Anterior cingulate cortex (tissue), 58 donors: ENCODE results near the gene NACA2.
"Not testable (repeated sequence)": the region's sequence is repeated elsewhere in the genome, so short reads cannot be mapped to it uniquely, and the experiment has no call there.

Experiments
- DNase-seq, 58 donors: peaks; one replicate each; lab custom pipeline; 2025; lab: John Stamatoyannopoulos, UW

NACA2 gene

GRCh38 chr17:61555127-61555566, 35.9 kb downstream of the NACA2 start:
- DNase-seq, result no peak

GRCh38 chr17:61554209-61554608, 36.8 kb downstream of the NACA2 start:
- no peak for DNase-seq

GRCh38 chr17:61552560-61552959, 38.5 kb downstream of the NACA2 start:
- not testable (repeated sequence) for DNase-seq

- peak in 1 of 58 donors; percentile 1 for DNase-seq
These were observed 39.7 kb downstream of the NACA2 start for GRCh38 chr17:61551255-61551742.

- no peak for DNase-seq
These were observed 43.9 kb downstream of the NACA2 start for GRCh38 chr17:61547113-61547512.

- no peak for DNase-seq
These were observed 45.6 kb downstream of the NACA2 start for GRCh38 chr17:61545335-61545938.

GRCh38 chr17:61543786-61544415, 47.1 kb downstream of the NACA2 start:
- DNase-seq, result no peak

- DNase-seq, result no peak
These were observed 49.0 kb downstream of the NACA2 start for GRCh38 chr17:61542027-61542426.

GRCh38 chr17:61540874-61541273, 50.1 kb downstream of the NACA2 start:
- no peak for DNase-seq
